Ishikawa (cell line): ENCODE results near the gene PTCSC3.

Source experiments
- CEBPB ChIP-seq: IDR thresholded peaks from 2 replicates; pipeline ENCODE4 v1.6.1; 2012
- CREB1 ChIP-seq: IDR thresholded peaks from 2 replicates; pipeline ENCODE4 v1.6.1; 2012; ENCODE audit warnings: low read depth
- EGR1 ChIP-seq: IDR thresholded peaks from 2 replicates; pipeline ENCODE4 v1.6.1; 2012
- EP300 ChIP-seq: IDR thresholded peaks from 2 replicates; pipeline ENCODE4 v1.6.1; 2012; ENCODE audit warnings: borderline replicate concordance
- FOXM1 ChIP-seq: IDR thresholded peaks from 2 replicates; pipeline ENCODE4 v1.6.1; 2012; ENCODE audit warnings: low read depth, borderline replicate concordance
- MAX ChIP-seq: IDR thresholded peaks from 2 replicates; pipeline ENCODE4 v1.6.1; 2012
- NFIC ChIP-seq: IDR thresholded peaks from 2 replicates; pipeline ENCODE4 v1.6.1; 2012
- RAD21 ChIP-seq: IDR thresholded peaks from 2 replicates; pipeline ENCODE4 v1.6.1; 2012; ENCODE audit warnings: low read depth
- REST ChIP-seq: IDR thresholded peaks from 2 replicates; pipeline ENCODE4 v1.6.1; 2012; ENCODE audit warnings: low read depth, mild to moderate bottlenecking
- TAF1 ChIP-seq: IDR thresholded peaks from 2 replicates; pipeline ENCODE4 v1.6.1; 2012; ENCODE audit warnings: low read depth, mild to moderate bottlenecking
- TCF12 ChIP-seq: IDR thresholded peaks from 2 replicates; pipeline ENCODE4 v1.6.1; 2012; ENCODE audit warnings: low read depth
- TEAD4 ChIP-seq: IDR thresholded peaks from 2 replicates; pipeline ENCODE4 v1.6.1; 2012
- YY1 ChIP-seq: IDR thresholded peaks from 2 replicates; pipeline ENCODE4 v1.6.1; 2012; ENCODE audit warnings: low read depth
- ZBTB7A ChIP-seq: IDR thresholded peaks from 2 replicates; pipeline ENCODE4 v1.6.1; 2012; ENCODE audit warnings: low read depth
- TF ChIP-seq, protein P1 (sequence below): IDR thresholded peaks from 2 replicates; pipeline ENCODE4 v1.6.1; 2012

The PTCSC3 gene

DNA sequence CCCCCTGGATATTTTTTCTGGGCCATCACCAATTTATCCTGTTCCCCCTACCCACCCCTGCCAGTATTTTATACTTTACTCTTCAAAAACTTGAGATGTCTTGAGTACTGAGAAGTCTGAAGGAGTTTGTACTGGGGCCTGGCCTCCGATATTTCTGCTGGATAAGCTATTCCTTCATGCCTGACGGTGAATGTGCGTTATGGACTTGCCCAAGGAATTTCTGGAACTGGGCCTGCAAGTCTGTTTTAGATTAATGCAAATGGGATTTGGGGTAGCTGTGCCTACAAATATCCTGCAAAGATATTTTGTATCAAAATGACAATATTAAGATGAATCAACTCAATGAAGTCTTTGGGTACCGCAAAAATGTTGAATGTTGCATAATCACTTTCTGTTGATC lies at the start of gene PTCSC3:
PTCSC3 (minus strand) TSS at position 199 of the 400 bp plus-strand sequence.
- no peak for TF ChIP-seq RAD21
- TF ChIP-seq FOXM1: no peak
- no peak for TF ChIP-seq TEAD4
- no peak for TF ChIP-seq EGR1
- TF ChIP-seq TCF12: no peak
- no peak for TF ChIP-seq ZBTB7A
- no peak for TF ChIP-seq CREB1
- TF ChIP-seq, protein P1, sequence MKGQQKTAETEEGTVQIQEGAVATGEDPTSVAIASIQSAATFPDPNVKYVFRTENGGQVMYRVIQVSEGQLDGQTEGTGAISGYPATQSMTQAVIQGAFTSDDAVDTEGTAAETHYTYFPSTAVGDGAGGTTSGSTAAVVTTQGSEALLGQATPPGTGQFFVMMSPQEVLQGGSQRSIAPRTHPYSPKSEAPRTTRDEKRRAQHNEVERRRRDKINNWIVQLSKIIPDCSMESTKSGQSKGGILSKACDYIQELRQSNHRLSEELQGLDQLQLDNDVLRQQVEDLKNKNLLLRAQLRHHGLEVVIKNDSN: no peak
- TF ChIP-seq MAX: no peak
- TF ChIP-seq CEBPB: no peak
- no peak for TF ChIP-seq NFIC
- TF ChIP-seq EP300: no peak
- no peak for TF ChIP-seq REST
- TF ChIP-seq TAF1: no peak
- no peak for TF ChIP-seq YY1

GRCh38 chr14:36226164-36226563 lies 49.6 kb upstream of the PTCSC3 start:
- no peak for TF ChIP-seq TAF1
- TF ChIP-seq EGR1: no peak
- TF ChIP-seq FOXM1: no peak
- no peak for TF ChIP-seq TCF12
- TF ChIP-seq TEAD4: no peak
- TF ChIP-seq REST: no peak
- no peak for TF ChIP-seq RAD21
- TF ChIP-seq, protein P1: no peak
- no peak for TF ChIP-seq ZBTB7A

GRCh38 chr14:36224176-36224575 lies 47.7 kb upstream of the PTCSC3 start:
- TF ChIP-seq CREB1 (no peak), EGR1 (no peak), EP300 (no peak), FOXM1 (no peak), CEBPB (no peak)

DNA sequence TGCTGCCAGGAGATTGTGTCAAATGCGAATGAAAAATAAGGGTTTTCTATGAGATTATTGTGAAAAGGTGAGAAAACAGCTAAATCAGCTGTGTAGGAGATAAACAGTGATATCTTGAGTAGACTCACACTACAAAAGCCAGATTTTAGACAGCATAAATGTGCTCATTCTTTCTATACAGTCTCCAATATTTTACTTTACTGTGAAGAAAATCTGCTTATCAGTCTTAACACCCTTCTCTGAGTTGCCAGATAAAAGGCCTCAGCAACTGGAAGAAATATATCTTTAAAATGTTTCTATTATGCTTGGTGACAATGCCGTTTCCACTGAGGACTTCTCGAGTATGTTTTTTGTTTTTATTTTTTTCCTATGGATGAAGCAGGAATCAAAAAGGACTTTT lies 47.0 kb upstream of the PTCSC3 start:
- TF ChIP-seq, protein P1: no peak
- TF ChIP-seq NFIC (no peak), CREB1 (no peak), TCF12 (no peak), EP300 (no peak), ZBTB7A (no peak), EGR1 (no peak), MAX (no peak), CEBPB (no peak), TAF1 (no peak), FOXM1 (no peak), REST (no peak)
